HEK293 (cell line): ENCODE results near the gene FGR.

Experiments used
- CTCF ChIA-PET: fragments of 350-600 bp; formaldehyde crosslinking; extraction: SDS; loops from one replicate; lab custom pipeline; 2021; ENCODE audit warnings: antibody characterized with exemption; lab: Yijun Ruan, JAX
- POLR2A ChIA-PET: fragments of 300-600 bp; formaldehyde crosslinking; extraction: SDS; loops from one replicate; lab custom pipeline; 2020; ENCODE audit warnings: antibody characterized with exemption, inconsistent platforms; lab: Yijun Ruan, JAX
- H3K27ac ChIP-seq: fragments of 200-500 bp; sonication (Bioruptor generic); 2 replicates; pipeline ENCODE4 v1.5.1; 2014; ENCODE audit warnings: low read depth, low read length, control low read depth, inconsistent platforms; ENCODE audit errors: extremely low read depth
- H3K36me3 ChIP-seq, 2 experiments: fragments of 200-500 bp in 1 of 2; sonication (Bioruptor generic) in 1 of 2; 1 replicate in 1 of 2; 2 replicates in 1 of 2; pipeline ENCODE4 v1.5.1; 2014 to 2017; ENCODE audit warnings: inconsistent platforms in 2 of 2, low read length in 2 of 2; ENCODE audit not compliant: control insufficient read depth in 2 of 2, insufficient read depth in 1 of 2
- H3K4me1 ChIP-seq: fragments of 200-500 bp; sonication (Bioruptor generic); 2 replicates; pipeline ENCODE4 v1.5.1; 2014; ENCODE audit warnings: mild to moderate bottlenecking, low read length, inconsistent platforms; ENCODE audit not compliant: control insufficient read depth, insufficient read depth
- H3K4me3 ChIP-seq: 2 replicates; pipeline ENCODE4 v1.5.1; 2011; ENCODE audit warnings: low read depth, mild to moderate bottlenecking, control low read depth, low read length, moderate library complexity
- H3K9me3 ChIP-seq: fragments of 200-500 bp; sonication (Bioruptor generic); 2 replicates; pipeline ENCODE4 v1.5.1; 2014; ENCODE audit warnings: low read depth, low read length, inconsistent platforms; ENCODE audit not compliant: control insufficient read depth, insufficient read depth
- BCL11A ChIP-seq: fragments of 450-650 bp; formaldehyde crosslinking; IDR thresholded peaks from 2 replicates; pipeline ENCODE4 v1.5.1; 2016; ENCODE audit warnings: low read depth, missing biosample characterization, missing genetic modification characterization
- PRDM1 ChIP-seq: fragments of 450-650 bp; formaldehyde crosslinking; IDR thresholded peaks from 2 replicates; pipeline ENCODE4; 2016; ENCODE audit warnings: missing biosample characterization, missing genetic modification characterization
- PRDM10 ChIP-seq: fragments of 450-650 bp; formaldehyde crosslinking; IDR thresholded peaks from 2 replicates; pipeline ENCODE4 v1.5.1; 2016; ENCODE audit warnings: missing biosample characterization, missing genetic modification characterization
- ZFHX2 ChIP-seq: fragments of 450-650 bp; formaldehyde crosslinking; conservative IDR thresholded peaks from 2 replicates; pipeline ENCODE4 v1.5.1; 2016; ENCODE audit warnings: missing biosample characterization, missing genetic modification characterization
- ZIC2 ChIP-seq: fragments of 450-650 bp; formaldehyde crosslinking; IDR thresholded peaks from 2 replicates; pipeline ENCODE4 v1.5.1; 2016; ENCODE audit warnings: missing biosample characterization, missing genetic modification characterization
- ZNF423 ChIP-seq: fragments of 450-650 bp; formaldehyde crosslinking; IDR thresholded peaks from 2 replicates; pipeline ENCODE4 v1.5.1; 2016; ENCODE audit warnings: missing biosample characterization, missing genetic modification characterization
- ZNF600 ChIP-seq: fragments of 450-650 bp; formaldehyde crosslinking; IDR thresholded peaks from 2 replicates; pipeline ENCODE4 v1.5.1; 2016; ENCODE audit warnings: missing biosample characterization, missing genetic modification characterization
- ZNF621 ChIP-seq: fragments of 450-650 bp; formaldehyde crosslinking; IDR thresholded peaks from 2 replicates; pipeline ENCODE4 v1.5.1; 2017; ENCODE audit warnings: missing biosample characterization, missing genetic modification characterization
- ZNF623 ChIP-seq: fragments of 450-650 bp; formaldehyde crosslinking; IDR thresholded peaks from 2 replicates; pipeline ENCODE4 v1.5.1; 2016; ENCODE audit warnings: missing biosample characterization, missing genetic modification characterization
- ZNF677 ChIP-seq: fragments of 450-650 bp; IDR thresholded peaks from 2 replicates; pipeline ENCODE4 v1.5.0; 2018; ENCODE audit warnings: missing biosample characterization, mild to moderate bottlenecking, missing genetic modification characterization, moderate library complexity
- TF ChIP-seq, protein P1 (sequence below): fragments of 450-650 bp; formaldehyde crosslinking; IDR thresholded peaks from 2 replicates; pipeline ENCODE4 v1.5.1; 2017; ENCODE audit warnings: missing biosample characterization, missing genetic modification characterization
- TF ChIP-seq, protein P2 (sequence below): fragments of 450-650 bp; formaldehyde crosslinking; conservative IDR thresholded peaks from 2 replicates; pipeline ENCODE4 v1.5.1; 2016; ENCODE audit warnings: low read depth, missing biosample characterization, missing genetic modification characterization

FGR gene

DNA sequence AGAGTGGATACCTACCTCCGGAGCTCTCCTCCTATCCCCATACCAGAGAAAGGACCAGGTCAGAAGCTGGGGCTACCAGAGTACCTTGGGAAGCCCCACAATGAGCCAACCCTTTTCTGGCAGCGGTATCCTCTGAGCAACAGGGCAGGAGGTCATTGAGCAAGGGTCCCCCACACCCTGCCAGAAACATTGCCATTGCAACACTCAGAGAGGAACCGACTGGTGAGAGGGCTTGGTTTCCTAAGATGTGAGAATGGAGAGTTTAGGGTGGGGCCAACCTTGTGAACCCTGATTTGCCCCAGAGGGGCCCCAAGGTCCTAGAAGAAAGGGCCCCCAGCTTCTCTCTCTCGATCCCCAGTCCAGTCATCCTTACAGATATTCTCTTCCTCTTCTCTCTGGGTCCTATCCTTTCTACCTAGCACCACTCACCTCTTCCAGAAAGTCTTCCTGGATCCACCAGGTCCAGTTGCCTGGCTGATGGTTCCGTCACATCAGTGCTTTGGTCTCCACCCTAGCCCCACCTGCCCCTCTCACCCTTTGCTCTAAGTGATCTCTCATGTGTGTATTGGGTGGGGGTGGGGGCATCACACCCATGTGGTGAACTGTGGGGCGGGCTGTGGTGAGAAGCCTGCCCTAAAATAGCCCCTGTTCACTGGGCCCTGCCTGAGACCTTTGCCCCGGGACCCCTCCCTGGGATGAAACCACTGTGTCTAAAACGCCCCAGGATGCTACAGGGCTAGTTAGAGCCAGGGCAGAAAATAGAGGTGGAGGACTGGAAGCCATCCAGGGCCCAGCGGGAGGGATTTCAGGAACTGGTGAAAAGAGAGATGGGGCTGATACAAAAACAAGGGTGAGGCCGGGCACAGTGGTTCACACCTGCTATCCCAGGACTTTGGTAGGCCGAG is 8.7 kb downstream of the FGR start:
- H3K4me1 ChIP-seq: no peaks in the 10 kb centered on the region
- H3K27ac ChIP-seq: no peak overlapping the region
- H3K9me3 ChIP-seq: no peaks in the 10 kb centered on the region
- H3K36me3 ChIP-seq: no peaks in the 10 kb centered on the region
- ChIA-PET CTCF (interaction anchor here (0.6 kb wide), 1 partner anchor 20 kb away, joined by 3 read pairs; no protein-coding TSS in a partner anchor), POLR2A (no interaction called here)
- TF ChIP-seq ZNF677 (no peak), ZNF423 (tag by site-specific recombination) (no peak), ZIC2 (tag by site-specific recombination) (peak; percentile 57)
- H3K4me3 ChIP-seq: no peak overlapping the region

- peak; percentile 52 for TF ChIP-seq ZFHX2
- TF ChIP-seq, protein P1, sequence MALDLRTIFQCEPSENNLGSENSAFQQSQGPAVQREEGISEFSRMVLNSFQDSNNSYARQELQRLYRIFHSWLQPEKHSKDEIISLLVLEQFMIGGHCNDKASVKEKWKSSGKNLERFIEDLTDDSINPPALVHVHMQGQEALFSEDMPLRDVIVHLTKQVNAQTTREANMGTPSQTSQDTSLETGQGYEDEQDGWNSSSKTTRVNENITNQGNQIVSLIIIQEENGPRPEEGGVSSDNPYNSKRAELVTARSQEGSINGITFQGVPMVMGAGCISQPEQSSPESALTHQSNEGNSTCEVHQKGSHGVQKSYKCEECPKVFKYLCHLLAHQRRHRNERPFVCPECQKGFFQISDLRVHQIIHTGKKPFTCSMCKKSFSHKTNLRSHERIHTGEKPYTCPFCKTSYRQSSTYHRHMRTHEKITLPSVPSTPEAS (tag by site-specific recombination): peak; percentile 81
- TF ChIP-seq PRDM1: no peak
- ChIA-PET CTCF (interaction anchor here (1.2 kb wide), 1 partner anchor 8 kb away, joined by 3 read pairs; no protein-coding TSS in a partner anchor), POLR2A (no interaction called here)
- Histone ChIP-seq H3K4me3 (no peak overlapping the region), H3K36me3 (no peaks in the 10 kb centered on the region), H3K9me3 (no peaks in the 10 kb centered on the region), H3K4me1 (no peaks in the 10 kb centered on the region), H3K27ac (no peak overlapping the region)
Measured at GRCh38 chr1:27624467-27625178, 10.4 kb downstream of the FGR start.

GRCh38 chr1:27623327-27624212 is 11.4 kb downstream of the FGR start:
- Histone ChIP-seq H3K4me1 (no peaks in the 10 kb centered on the region), H3K27ac (no peak overlapping the region), H3K4me3 (no peak overlapping the region), H3K36me3 (no peaks in the 10 kb centered on the region), H3K9me3 (no peaks in the 10 kb centered on the region)
- CTCF ChIA-PET: interaction anchor here (0.8 to 0.9 kb wide), 2 partner anchors 17 to 324 kb away, joined by 3 read pairs; no protein-coding TSS in a partner anchor
- POLR2A ChIA-PET: no interaction called here
- TF ChIP-seq, protein P2, sequence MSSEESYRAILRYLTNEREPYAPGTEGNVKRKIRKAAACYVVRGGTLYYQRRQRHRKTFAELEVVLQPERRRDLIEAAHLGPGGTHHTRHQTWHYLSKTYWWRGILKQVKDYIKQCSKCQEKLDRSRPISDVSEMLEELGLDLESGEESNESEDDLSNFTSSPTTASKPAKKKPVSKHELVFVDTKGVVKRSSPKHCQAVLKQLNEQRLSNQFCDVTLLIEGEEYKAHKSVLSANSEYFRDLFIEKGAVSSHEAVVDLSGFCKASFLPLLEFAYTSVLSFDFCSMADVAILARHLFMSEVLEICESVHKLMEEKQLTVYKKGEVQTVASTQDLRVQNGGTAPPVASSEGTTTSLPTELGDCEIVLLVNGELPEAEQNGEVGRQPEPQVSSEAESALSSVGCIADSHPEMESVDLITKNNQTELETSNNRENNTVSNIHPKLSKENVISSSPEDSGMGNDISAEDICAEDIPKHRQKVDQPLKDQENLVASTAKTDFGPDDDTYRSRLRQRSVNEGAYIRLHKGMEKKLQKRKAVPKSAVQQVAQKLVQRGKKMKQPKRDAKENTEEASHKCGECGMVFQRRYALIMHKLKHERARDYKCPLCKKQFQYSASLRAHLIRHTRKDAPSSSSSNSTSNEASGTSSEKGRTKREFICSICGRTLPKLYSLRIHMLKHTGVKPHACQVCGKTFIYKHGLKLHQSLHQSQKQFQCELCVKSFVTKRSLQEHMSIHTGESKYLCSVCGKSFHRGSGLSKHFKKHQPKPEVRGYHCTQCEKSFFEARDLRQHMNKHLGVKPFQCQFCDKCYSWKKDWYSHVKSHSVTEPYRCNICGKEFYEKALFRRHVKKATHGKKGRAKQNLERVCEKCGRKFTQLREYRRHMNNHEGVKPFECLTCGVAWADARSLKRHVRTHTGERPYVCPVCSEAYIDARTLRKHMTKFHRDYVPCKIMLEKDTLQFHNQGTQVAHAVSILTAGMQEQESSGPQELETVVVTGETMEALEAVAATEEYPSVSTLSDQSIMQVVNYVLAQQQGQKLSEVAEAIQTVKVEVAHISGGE (tag by site-specific recombination): no peak
- TF ChIP-seq ZIC2 (tag by site-specific recombination): peak; percentile 19; the same call in 1 of the 2 replicates

- ChIA-PET CTCF (interaction anchor here (0.8 to 0.9 kb wide), 2 partner anchors 16 to 323 kb away, joined by 3 read pairs; no protein-coding TSS in a partner anchor), POLR2A (interaction anchor here (0.6 kb wide), 1 partner anchor 105 kb away, joined by 3 read pairs; no protein-coding TSS in a partner anchor)
- Histone ChIP-seq H3K4me1 (no peaks in the 10 kb centered on the region), H3K27ac (no peak overlapping the region), H3K36me3 (no peaks in the 10 kb centered on the region), H3K4me3 (no peak overlapping the region), H3K9me3 (no peaks in the 10 kb centered on the region)
- TF ChIP-seq ZNF621 (tag by site-specific recombination): no peak
- no peak for TF ChIP-seq BCL11A (tag by site-specific recombination)
- 0 out of 2 replicates have a peak, but pooled peaks have one; percentile 15 for TF ChIP-seq PRDM10 (tag by site-specific recombination)
- TF ChIP-seq ZNF623 (tag by site-specific recombination): no peak
- TF ChIP-seq ZNF600 (tag by site-specific recombination): peak; percentile 38; the same call in 1 of the 2 replicates
Measured at GRCh38 chr1:27622828-27623227, 12.2 kb downstream of the FGR start.
